Thyroid gland (tissue), 4 donors: ENCODE measurements around the gene ANKRD65.

Experiments used
- POLR2A ChIP-seq, 2 donors: fragments of 450-650 bp; IDR thresholded peaks; one replicate each; pipeline ENCODE4 v1.6.1; 2017; ENCODE audit warnings: antibody characterized with exemption in 2 of 2, mild to moderate bottlenecking in 2 of 2, moderate library complexity in 1 of 2
- TF ChIP-seq, protein P1 (sequence below), 6 experiments: fragments of 200-600 bp in 3 of 6; fragments of 450-650 bp in 3 of 6; sonication (generic) in 3 of 6; IDR thresholded peaks; one replicate each; pipeline ENCODE4 v1.5.1; 2016 to 2019; ENCODE audit warnings: antibody characterized with exemption in 6 of 6, mild to moderate bottlenecking in 2 of 6, inconsistent platforms in 1 of 6, moderate library complexity in 1 of 6

GRCh38 chr1:1429671-1430073 lies 8.6 kb upstream of the ANKRD65 start:
- TF ChIP-seq, protein P1, sequence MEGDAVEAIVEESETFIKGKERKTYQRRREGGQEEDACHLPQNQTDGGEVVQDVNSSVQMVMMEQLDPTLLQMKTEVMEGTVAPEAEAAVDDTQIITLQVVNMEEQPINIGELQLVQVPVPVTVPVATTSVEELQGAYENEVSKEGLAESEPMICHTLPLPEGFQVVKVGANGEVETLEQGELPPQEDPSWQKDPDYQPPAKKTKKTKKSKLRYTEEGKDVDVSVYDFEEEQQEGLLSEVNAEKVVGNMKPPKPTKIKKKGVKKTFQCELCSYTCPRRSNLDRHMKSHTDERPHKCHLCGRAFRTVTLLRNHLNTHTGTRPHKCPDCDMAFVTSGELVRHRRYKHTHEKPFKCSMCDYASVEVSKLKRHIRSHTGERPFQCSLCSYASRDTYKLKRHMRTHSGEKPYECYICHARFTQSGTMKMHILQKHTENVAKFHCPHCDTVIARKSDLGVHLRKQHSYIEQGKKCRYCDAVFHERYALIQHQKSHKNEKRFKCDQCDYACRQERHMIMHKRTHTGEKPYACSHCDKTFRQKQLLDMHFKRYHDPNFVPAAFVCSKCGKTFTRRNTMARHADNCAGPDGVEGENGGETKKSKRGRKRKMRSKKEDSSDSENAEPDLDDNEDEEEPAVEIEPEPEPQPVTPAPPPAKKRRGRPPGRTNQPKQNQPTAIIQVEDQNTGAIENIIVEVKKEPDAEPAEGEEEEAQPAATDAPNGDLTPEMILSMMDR (IDR thresholded peaks at IDR 0.05) = no peak
- no peak for TF ChIP-seq POLR2A (IDR thresholded peaks at IDR 0.05)
